HL-60/S4 treated with retinoic acid at 250 ng/mL for 4 days and 3 days (cell line): ENCODE measurements around the gene SPATA45.
"Not testable (repeated sequence)": the region's sequence is repeated elsewhere in the genome, so short reads cannot be mapped to it uniquely, and the experiment has no call there.

Experiments
- in situ Hi-C: fragments of 300-500 bp; cut with MboI; formaldehyde crosslinking; loops from 2 replicates; pipeline ENCODE4 v1.7.0; 2022; ENCODE audit warnings: low sequenced_read_pairs

Gene SPATA45

DNA sequence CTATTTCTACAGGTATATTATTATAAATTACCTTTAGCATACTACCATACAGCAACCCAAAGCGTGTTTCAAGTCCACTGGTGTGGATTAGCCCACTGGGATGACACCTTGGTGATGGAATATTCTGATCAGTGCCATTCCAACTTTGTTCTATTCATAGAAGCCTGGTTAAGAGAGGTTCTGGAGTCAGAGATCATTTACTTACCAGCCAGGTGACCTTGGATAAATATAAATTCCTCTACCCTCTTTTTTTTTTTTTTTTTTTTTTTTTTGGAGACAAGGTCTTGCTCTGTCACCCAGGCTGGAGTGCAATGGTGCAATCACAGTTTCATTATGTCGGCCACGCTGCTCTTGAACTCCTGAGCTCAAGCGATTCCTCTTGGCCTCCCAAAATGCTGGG, at the start of gene SPATA45:
TSS of gene SPATA45 (minus strand) at position 101 of the 400 bp plus-strand sequence. CDS start 11,500 bp downstream, outside the sequence.
- in situ Hi-C loops = no loop called here

DNA sequence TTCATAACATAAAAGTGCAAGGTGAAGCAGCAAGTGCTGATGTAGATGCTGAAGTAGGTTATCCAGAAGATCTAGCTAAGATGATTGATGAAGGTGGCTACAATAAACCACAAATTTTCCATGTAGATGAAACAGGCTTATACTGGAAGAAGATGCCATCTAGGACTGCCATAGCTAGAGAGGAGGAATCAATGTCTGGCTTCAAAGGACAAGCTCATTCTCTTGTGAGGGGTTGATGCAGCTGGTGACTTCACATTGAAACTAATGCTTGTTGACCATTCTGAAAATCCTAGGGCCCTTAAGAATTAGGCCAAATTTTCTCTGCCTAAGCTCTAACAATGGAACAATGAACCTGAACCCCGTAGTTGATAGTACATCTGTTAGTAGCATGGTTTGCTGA, 44.7 kb upstream of the SPATA45 start:
- in situ Hi-C loops = no loop called here

DNA sequence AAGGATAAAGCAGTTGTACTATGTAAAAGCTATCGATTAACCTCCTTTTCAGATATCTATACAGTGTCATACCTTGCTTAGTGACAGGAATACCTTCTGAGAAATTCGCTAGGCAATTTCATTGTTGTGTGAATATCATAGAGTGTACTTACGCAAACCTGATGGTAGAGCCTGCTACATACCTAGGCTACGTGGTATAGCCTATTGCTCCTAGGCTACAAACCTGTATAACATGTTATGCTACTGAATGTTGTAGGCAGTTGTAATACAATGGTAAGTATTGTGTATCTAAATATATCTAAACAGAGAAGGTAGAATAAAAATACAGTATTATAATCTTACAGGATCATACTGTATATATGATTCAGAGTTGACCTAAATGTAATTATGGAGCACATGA, 37.1 kb upstream of the SPATA45 start:
- in situ Hi-C loops = no loop called here

DNA sequence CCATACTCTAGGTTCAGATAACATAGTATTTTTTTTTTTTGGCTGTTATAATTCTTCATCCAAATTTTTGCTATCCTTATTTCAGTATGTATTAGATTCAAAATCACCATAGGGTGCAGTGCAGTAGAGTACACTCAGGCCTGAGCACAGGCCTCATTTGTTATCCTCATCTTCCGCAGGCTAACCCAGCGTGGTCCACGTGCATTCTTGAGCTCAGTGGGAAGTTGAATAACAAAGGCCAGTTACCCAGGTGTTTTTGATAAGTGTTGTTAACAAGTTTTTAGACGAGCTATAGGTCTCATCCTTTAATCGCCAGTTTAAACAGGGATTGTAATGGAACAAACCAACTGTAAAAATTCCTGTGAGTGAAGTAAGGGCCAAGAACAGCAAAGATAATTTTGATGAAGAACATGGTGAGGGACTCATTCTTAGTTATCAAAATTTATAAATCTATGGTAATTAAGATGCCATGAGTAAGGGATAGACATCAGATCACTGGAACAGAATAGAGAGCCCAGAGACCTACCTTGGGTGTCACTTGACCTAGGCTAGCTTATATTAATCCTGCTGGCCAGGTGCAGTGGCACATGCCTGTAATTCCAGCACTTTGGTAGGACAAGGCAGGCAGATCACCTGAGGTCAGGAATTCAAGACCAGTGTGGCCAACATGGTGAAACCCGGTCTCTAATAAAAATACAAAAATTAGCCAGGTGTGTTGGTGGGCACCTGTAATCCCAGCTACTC, 32.7 kb upstream of the SPATA45 start:
- in situ Hi-C loops = no loop called here

DNA sequence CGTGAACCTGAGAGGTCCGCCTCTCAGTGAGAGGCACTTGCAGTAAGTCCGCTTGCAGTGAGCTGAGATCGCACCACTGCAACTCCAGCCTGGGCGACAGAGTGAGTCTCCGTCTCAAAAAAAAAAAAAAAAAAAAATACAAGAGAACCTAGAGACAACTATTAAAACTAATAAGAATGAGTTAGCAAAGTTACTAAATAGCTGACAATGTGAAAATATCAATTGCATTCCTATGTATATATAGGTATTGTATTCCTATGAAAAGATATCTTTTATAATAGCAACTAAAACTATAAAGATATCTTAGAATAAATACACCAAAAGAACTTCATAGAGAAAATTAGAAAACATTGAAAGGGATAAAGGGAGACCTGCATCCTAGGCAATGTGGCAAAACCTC, 31.0 kb upstream of the SPATA45 start:
- in situ Hi-C loops = no loop called here

DNA sequence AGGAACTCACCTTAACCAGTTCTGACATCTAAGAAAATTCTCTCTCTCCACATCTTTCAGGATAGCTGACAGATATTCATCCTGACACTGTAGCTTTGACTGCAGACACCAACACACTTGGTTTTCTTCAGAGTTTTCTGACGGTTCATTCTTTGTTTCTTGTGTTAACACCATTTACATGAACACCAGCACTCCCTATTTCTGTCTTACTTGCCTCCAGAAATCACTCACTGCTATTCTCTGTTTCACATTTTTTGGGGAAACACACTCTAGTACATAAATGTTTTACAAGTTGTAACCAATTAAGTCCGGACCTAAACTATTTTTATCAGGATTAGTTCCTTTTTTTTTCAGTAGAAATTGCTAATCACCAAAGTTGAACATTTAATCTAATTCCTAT, 26.1 kb upstream of the SPATA45 start:
- in situ Hi-C loops = no loop called here

DNA sequence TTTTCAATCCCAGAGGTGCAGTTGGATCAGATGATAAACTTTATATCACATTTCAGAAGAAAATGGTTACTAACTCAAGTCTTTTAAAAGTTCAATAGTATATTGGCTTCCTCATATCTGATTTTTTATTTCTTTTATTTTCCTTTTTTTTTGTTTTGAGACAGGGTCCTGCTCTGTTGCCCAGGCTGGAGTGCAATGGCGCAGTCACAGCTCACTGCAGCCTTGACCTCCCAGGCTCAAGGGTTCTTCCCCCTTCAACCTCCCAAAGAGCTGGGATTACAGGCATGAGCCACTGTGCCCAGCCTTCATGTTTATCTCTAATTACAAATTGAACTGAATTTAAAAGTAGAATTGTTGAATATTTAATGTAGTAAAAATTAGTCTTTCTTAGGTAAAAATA, 24.5 kb upstream of the SPATA45 start:
- in situ Hi-C loops = no loop called here

DNA sequence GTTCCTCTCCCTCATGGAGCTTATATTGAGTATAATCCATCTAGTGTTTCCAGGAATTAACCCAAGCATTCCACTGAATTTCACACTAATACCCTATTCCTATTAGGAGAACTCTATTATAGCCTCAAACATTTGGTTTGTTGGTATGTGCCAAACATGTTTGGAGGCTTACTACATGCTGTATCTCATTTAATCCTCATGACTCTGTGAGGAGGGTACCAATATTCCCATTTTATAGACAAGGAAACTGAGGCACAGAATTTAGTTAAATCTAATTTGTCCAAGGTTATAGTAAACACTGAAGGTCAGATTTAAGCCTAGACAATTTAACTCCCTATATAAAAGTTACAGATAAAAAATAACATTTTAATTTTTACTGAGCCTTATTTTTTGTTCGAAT, 19.7 kb upstream of the SPATA45 start:
- in situ Hi-C loops = no loop called here

DNA sequence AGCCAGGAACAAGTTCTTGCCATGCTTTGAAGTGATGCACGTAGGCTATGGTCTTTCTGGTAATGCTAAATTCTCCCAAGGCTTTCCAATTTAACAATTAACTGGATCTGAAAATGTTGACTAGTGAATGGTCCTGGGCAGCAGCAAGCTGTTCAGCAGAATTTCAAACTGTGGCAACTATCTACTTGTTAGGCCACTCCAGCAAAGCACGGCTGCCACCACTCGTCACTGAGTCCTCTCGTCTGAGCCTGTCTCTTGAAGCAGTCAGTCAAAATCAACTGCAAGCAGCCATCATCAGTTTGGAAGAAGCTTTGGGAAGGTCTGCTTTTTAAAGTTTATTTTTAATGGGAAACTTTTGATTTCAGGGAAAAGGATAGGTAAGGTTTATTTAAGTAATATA, 16.8 kb upstream of the SPATA45 start:
- in situ Hi-C loops = no loop called here

DNA sequence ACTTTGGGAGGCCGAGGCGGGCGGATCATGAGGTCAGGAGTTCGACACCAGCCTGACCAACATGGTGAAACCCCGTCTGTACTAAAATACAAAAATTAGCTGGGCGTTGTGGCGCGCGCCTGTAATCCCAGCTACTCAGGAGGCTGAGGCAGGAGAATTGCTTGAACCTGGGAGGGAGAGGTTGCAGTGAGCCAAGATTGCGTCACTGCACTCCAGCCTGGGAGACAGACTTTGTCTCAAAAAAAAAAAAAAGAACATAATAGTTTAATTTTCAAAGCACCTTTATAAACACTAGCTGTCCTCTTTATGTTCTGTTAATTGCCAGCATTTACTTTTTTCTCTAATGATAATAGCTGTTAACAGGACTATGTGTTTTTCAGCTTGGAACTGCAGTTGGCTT, 15.9 kb upstream of the SPATA45 start:
- in situ Hi-C loops = not testable (repeated sequence)

DNA sequence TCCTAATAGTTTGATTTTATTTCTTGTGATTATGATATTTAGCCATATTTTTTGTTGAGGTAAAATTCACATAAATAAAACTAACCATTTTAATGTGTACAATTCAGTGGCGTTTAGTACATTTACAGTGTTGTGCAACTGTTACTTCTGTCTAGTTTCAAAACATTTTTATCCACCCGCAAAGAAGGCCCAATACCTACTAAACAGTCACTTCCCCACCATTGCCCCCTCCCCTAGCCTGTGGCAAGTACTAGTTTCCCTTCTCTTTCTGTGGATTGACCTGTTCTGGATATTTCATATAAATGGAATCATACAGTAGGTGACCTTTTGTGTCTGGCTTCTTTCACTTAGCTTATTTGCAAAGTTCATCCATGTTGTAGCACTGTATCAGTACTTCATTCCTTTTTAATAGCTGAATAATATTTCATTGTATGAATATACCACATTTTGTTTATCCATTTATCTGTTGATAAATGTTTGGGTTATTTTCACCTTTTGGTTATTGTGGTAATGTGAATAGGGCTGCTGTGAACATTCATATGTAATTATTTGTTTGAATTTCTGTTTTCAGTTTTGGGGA, 14.8 kb upstream of the SPATA45 start:
- in situ Hi-C loops = no loop called here

DNA sequence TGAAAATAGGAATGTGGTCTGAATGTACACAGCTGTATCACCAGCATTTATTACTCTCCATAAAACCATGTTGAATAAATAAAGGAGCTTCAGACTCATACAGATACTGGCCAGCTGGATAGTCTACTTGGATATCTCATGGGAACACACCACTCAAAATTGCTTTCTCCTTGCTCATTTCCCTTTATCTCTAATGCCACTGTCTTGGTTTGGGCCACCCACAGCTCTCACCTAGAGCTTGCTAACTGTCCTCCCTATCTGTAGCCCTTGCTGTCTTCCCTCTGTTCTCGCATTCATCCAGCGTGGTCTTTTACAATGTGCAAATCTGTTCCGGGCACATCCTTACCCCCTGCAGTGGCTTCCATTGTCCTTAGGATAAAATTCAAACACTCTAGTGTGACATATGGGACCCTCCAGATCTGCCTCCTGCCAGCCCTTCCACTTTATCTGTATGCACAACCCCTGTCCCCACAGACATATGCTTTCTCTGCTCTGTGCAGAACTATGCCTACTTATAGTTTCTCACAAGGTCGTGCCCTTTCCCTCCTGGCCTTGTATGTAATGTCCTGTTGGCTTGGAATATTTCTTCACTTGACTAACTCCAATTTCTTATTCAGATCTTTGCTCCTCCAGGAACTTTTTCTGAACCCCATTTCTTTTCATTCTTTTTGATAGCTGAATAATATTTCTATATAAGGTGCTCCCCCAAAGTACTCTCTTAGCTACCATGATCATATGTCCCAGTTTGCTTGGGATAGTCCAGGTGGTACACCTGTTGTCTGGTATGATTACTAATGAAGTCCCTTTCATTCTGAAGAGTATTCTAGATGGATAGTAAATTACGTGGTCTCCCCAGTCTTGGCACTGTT, 13.5 kb upstream of the SPATA45 start:
- in situ Hi-C loops = no loop called here

DNA sequence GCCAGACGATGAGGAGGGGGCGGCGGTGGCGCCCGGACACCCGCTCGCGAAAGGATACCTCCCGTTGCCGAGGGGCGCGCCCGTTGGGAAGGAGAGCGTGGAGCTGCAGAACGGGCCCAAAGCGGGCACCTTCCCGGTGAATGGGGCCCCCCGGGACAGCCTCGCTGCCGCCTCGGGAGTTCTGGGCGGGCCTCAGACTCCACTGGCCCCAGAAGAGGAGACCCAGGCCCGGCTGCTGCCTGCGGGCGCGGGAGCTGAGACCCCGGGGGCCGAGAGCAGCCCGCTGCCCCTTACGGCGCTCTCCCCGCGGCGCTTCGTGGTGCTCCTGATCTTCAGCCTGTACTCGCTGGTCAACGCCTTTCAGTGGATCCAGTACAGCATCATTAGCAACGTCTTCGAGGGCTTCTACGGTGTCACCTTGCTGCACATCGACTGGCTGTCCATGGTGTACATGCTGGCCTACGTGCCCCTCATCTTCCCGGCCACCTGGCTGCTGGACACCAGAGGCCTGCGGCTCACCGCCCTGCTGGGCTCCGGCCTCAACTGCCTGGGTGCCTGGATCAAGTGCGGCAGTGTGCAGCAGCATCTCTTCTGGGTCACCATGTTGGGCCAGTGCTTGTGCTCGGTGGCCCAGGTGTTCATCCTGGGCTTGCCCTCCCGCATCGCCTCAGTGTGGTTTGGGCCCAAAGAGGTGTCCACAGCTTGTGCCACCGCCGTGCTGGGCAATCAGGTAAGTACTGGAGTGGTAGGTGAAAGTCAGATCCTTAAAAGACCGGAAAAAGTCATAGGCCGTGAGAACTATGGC, 11.2 kb upstream of the SPATA45 start:
- in situ Hi-C loops = no loop called here

DNA sequence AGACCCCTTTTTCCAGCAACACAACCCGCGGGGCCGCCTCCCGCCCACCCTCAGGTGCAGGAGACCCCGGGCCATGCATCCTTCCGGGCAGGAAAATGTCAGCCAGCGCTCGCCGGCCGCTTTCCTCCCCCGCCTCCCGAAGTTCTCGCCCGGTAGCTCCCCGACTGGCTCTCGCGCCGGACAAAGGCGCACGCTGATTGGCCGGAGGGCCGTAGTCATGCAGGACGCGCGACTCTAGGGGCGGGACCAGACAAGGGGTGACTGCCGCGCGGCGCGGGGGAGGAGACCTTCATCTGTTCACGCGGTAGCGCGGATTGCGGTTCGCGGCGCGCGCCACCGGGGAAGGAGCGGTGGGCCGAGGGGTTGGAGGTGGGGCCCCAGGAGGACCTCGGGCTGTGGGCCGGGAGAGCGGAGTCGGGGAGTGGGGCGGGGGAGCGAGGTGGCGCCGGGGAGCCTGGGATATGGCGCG, 10.6 kb upstream of the SPATA45 start, which contains the start of gene FLVCR1:
TSS of gene FLVCR1 (plus strand) at position 284 of the 469 bp plus-strand sequence. CDS start at position 462, 178 bp downstream.
- in situ Hi-C loops = no loop called here

DNA sequence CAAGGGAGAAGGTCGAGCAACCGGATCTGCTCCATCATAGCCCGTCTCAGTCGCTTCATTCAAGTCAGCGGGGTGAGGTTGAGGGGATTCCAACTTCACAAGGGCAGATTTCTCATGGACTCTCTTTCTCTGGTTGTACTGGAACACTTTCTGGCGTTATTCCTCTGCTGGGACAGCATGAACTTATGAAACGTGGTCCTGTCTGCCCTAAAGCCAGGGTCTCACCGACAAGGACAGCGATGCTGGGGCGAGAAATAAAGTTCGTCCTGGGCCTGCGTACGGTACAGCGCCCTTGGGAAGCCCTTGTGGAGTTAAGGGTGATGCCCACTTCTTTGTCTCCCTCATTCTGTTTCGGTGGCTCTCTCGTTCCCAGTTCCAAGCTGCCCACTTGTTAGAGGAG, 9.3 kb upstream of the SPATA45 start:
- in situ Hi-C loops = no loop called here

DNA sequence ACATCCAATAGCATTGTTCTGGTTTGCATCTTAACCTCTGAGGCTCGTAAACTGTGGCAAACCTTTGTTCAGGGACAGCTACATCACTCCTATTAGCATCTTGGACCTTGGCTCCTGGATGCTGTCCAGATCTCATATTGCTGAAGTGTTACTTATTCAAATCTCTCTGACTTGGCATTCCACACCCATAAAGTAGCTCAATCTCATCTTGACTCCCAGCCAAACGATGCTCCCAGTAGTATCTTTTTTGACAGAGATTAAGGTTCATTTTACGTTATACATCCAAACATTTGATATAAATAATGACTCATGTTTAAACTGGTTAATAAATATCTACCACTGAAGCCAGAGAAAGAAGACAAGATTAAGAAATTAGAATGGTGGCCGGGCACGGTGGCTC, 6.2 kb upstream of the SPATA45 start:
- in situ Hi-C loops = no loop called here

DNA sequence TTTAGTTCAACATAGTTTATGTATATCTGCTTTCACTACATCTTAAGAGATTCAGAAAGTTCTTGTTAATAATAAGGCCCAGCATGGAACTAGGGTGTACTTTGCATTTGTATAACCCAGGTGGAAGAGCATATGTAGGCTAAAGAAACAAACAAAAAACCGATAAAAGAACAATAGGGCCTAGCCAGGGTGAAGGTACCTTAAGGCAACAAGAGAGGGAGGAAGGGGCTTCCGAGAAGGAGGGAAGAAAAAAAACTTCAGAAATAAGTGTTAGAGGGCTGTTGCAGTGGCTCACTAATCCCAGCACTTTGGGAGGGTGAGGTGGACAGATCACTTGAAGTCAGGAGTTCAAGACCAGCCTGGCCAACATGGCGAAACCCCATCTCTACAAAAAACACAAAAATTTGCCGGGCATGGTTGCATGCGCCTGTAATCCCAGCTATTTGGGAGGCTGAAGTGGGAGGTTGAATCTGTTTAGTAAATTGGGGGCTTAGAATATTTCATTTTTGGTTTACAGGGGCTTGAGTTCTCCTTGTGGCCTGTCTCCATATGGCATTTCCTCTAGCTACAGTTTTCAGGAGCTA, 4.7 kb upstream of the SPATA45 start:
- in situ Hi-C loops = no loop called here

DNA sequence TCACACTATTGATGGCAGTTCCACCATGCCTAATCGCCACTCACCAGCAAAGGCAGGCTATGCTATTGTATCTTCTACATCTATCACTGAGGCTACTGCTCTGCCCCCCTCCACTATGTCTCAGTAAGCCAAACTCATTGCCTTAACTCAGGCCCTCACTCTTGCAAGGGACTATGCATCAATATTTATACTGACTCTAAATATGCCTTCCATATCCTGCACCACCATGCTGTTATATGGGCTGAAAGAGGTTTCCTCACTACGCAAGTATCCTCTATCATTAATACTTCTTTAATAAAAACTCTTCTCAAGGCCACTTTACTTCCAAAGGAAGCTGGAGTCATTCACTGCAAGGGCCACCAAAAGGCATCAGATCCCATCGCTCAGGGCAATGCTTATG, 2.9 kb downstream of the SPATA45 start:
- in situ Hi-C loops = not testable (repeated sequence)

DNA sequence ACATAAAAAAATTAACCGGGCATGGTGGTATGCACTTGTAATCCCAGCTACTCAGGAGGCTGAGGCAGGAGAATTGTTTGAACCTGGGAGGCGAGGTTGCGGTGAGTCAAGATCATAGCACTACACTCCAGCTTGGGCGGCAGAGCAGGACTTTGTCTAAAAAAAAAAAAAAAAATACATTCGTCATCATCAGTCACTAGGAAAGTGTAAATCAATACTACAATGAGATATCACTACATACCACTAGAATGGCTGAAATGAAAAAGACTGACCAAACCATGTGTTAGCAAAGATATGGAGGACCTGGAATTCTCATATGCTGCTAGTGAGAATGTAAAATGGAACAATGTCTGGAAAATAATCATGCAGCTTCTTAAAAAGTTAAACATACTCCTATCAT, 9.3 kb downstream of the SPATA45 start:
- in situ Hi-C loops = no loop called here
